ENCODE results near the gene MNX1.

- no peak for TF ChIP-seq CTCF (IDR thresholded peaks at IDR 0.05; ENCODE audit: borderline replicate concordance, extremely low read depth, low read length, poor library complexity, severe bottlenecking)
- no peak for TF ChIP-seq EZH2 (IDR thresholded peaks at IDR 0.05; ENCODE audit: borderline replicate concordance, low read depth, low read length, severe bottlenecking)
Observed at GRCh38 chr7:157017603-157018327, 7.3 kb upstream of the MNX1 start.

All from DND-41 (cell line).